DOHH2 (cell line): ENCODE measurements around the gene OR1J2.
"Not testable (repeated sequence)": the region's sequence is repeated elsewhere in the genome, so short reads cannot be mapped to it uniquely, and the experiment has no call there.

Experiments used
- CTCF ChIP-seq: fragments of 200-600 bp; sonication (generic); IDR thresholded peaks from one replicate; pipeline ENCODE4 v1.5.1; 2014; ENCODE audit warnings: antibody characterized with exemption, mild to moderate bottlenecking, low read depth, low read length; ENCODE audit not compliant: poor library complexity, severe bottlenecking
- EZH2phosphoT487 ChIP-seq: fragments of 200-600 bp; sonication (generic); IDR thresholded peaks from 2 replicates; pipeline ENCODE4 v1.6.1; 2017; ENCODE audit warnings: borderline replicate concordance, mild to moderate bottlenecking, antibody characterized with exemption, low read length, moderate library complexity, mixed read lengths

GRCh38 chr9:122531157-122531556 is 20.6 kb downstream of the OR1J2 start:
- not testable (repeated sequence) for TF ChIP-seq CTCF, EZH2phosphoT487
